Activated naive CD4-positive, alpha-beta T cell treated with anti-CD3 and anti-CD28 coated beads for 36 hours (primary cell): ENCODE results near the gene PLCG2. TPM values are rescaled to one million over a fixed set of nuclear protein-coding genes. Genes with fewer than 3 reads are reported as not detected.

ENCODE experiments used
- CTCF ChIA-PET: fragments of 350-600 bp; sonication (Branson Sonifier 250); formaldehyde crosslinking; loops from one replicate; lab custom pipeline; 2021; ENCODE audit warnings: antibody characterized with exemption; lab: Charles Lee
- DNase-seq: peaks from one replicate; pipeline ENCODE4 v3.0.0-alpha.2; 2020
- H3K27ac Mint-ChIP-seq: one replicate; pipeline ENCODE4 v1.8.0; 2021; ENCODE audit warnings: mild to moderate bottlenecking, mixed read lengths
- H3K27me3 Mint-ChIP-seq: one replicate; pipeline ENCODE4 v1.8.0; 2021; ENCODE audit warnings: low read depth, mixed read lengths
- H3K36me3 Mint-ChIP-seq: one replicate; pipeline ENCODE4 v1.8.0; 2021; ENCODE audit warnings: low read depth, mixed read lengths
- H3K4me1 Mint-ChIP-seq: one replicate; pipeline ENCODE4 v1.8.0; 2021; ENCODE audit warnings: low read depth, mixed read lengths
- H3K4me3 Mint-ChIP-seq: one replicate; pipeline ENCODE4 v1.8.0; 2021; ENCODE audit warnings: mild to moderate bottlenecking, moderate library complexity, mixed read lengths
- H3K9me3 Mint-ChIP-seq: one replicate; pipeline ENCODE4 v1.8.0; 2021; ENCODE audit warnings: mixed read lengths
- intact Hi-C: fragments of 100-400 bp; cut with micrococcal nuclease; formaldehyde crosslinking; loops from one replicate; pipeline ENCODE4 v1.15.1; 2023
- total RNA-seq, 2 experiments: library from RNA; stranded (reverse); gene quantifications; one replicate each; pipeline ENCODE4 v1.2.3, GENCODE V29; 2021

PLCG2 gene
- total RNA-seq, 2 experiments from 2014 or later = 12.0 to 13.4 TPM

DNA sequence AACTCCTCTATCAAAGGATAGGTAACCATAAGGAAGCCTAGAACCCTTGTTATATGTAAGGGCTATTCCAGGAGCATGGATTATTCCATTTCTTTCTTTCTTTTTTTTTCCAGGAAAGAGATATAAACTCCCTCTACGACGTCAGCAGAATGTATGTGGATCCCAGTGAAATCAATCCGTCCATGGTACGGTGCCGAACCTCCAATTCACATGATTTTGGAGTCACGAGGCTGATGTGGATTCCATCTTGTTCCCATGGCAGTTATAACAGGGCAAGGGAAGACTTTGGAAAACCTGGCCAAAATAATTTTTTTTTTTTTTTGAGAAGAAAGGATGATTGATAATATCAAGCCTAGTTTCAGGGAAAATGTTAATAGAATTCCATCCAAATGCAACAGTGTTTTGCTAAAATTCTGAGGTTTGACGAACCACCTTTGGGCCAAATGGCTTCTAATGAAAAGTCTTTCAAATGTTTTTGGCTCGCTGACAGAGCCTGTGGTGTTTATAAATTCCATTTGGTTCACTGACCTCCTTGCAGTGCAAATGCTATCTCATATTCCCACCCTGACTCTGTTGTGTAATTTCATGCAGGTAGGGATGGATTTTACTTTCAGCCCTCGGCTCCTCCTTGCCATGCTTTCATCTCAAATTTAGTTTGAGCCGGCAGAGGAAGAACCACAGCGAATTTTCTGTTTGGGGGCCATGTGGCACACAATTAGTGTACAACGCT lies 142.2 kb downstream of the PLCG2 start:
- Mint-ChIP-seq H3K4me1 (no peaks in the 10 kb centered on the region), H3K27ac (no peak overlapping the region), H3K9me3 (no peaks in the 10 kb centered on the region), H3K4me3 (no peak overlapping the region), H3K27me3 (no peaks in the 10 kb centered on the region), H3K36me3 (no peaks in the 10 kb centered on the region)
- intact Hi-C loops = no loop called here
- DNase-seq = no peak
- CTCF ChIA-PET = no interaction called here

DNA sequence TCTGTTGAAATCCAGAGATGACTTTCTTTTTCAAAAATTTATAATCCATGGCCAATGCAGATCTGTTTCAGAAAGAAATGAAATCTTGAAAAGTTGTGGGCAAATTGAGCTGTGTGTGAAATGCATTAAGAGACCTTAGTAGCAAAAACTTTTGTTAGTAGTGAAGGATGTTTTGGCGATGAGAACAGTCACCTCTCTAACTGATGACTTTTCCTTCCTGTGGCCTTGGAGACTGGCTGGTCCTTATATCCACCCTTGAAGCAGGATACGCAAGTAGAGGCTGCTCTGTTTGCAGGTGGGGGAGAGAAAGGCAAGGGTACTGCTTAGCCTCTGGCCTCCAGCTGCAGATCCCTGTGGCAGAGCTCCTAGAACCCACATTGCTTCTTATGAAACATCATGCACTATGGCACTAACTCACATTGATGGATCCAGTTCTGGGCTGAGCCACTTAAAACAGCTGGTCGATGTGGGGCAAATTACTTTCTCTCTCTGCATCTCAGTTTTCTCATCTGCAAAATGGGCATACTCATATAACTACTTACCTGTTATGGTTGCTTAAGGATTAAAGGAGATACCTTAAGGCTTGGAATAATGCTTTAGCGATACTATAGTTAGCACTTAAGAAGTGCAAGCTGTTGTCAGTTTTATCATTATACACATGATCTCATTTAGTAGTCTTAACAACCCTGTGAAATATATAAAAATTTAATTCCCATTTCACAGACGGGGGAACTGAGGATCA lies 142.9 kb downstream of the PLCG2 start:
- Mint-ChIP-seq H3K9me3 (no peaks in the 10 kb centered on the region), H3K27me3 (no peaks in the 10 kb centered on the region), H3K36me3 (no peaks in the 10 kb centered on the region), H3K4me3 (no peak overlapping the region), H3K4me1 (no peaks in the 10 kb centered on the region), H3K27ac (no peak overlapping the region)
- intact Hi-C loops = no loop called here
- CTCF ChIA-PET = no interaction called here
- no peak for DNase-seq

DNA sequence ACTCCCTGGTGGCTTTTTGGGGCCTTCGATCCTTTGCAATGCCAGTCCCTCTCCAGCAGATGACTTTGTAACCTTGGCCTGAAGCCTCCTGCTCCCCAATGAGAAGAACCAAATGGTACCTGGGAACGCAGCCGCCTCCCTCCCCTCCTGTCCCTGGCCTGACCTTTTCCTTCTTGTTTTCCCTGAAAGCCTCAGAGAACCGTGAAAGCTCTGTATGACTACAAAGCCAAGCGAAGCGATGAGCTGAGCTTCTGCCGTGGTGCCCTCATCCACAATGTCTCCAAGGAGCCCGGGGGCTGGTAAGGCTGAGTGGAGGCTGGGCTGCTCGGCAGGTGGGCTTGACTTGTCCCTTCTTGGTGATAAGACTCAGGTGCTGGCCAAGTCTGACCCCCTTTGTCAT lies 144.2 kb downstream of the PLCG2 start:
- no peaks in the 10 kb centered on the region for H3K27me3 Mint-ChIP-seq
- CTCF ChIA-PET = no interaction called here
- H3K27ac Mint-ChIP-seq = no peak overlapping the region
- no peak overlapping the region for H3K4me3 Mint-ChIP-seq
- H3K9me3 Mint-ChIP-seq = no peaks in the 10 kb centered on the region
- DNase-seq = no peak
- H3K36me3 Mint-ChIP-seq = no peaks in the 10 kb centered on the region
- H3K4me1 Mint-ChIP-seq = no peaks in the 10 kb centered on the region
- intact Hi-C loops = no loop called here

DNA sequence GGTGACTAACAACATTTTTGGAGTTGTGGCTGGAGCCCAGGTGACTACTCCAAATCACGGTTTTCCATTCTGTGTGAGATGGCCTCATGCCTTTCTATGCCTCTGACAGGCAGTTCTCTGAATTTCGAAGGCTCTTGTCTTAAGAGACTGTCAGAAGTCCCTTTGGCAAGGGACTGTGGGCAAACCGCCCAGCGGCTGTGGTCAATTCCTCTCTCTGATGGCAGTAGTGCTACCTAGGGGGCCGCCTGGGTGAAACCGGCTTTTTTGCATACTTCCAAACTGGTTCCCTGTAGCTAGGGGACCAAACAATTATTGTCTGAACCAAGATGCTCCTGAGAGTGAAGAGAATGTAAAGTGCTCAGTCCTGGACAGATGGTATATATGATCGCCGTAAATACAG lies 145.9 kb downstream of the PLCG2 start:
- Mint-ChIP-seq H3K36me3 (no peaks in the 10 kb centered on the region), H3K9me3 (no peaks in the 10 kb centered on the region), H3K4me1 (no peaks in the 10 kb centered on the region), H3K27me3 (no peaks in the 10 kb centered on the region), H3K27ac (no peak overlapping the region), H3K4me3 (no peak overlapping the region)
- intact Hi-C loops = no loop called here
- CTCF ChIA-PET = no interaction called here
- DNase-seq = no peak

DNA sequence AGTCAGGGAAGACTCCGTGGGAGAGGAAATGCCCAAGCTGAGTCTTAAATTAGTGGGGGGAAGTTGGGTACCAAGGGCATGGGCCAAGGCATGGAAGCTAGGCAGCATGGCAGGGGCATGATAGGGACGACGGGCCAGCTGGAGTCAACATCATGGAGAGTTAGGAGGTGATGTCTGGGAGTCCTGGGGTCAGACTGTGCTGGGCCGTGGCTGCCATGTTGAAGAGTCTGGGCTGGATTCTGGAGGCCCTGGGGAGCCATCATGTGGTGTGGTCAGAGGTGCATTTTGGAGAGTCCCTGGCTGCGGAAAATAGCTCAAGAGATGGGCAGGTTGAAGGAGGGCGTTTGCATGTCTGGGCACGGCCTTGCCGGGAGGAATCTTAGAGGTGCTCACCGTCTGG lies 146.9 kb downstream of the PLCG2 start:
- intact Hi-C loops = no loop called here
- DNase-seq = no peak
- no peaks in the 10 kb centered on the region for H3K4me1 Mint-ChIP-seq
- CTCF ChIA-PET = no interaction called here
- H3K9me3 Mint-ChIP-seq = no peaks in the 10 kb centered on the region
- no peaks in the 10 kb centered on the region for H3K27me3 Mint-ChIP-seq
- H3K4me3 Mint-ChIP-seq = no peak overlapping the region
- no peak overlapping the region for H3K27ac Mint-ChIP-seq
- no peaks in the 10 kb centered on the region for H3K36me3 Mint-ChIP-seq

DNA sequence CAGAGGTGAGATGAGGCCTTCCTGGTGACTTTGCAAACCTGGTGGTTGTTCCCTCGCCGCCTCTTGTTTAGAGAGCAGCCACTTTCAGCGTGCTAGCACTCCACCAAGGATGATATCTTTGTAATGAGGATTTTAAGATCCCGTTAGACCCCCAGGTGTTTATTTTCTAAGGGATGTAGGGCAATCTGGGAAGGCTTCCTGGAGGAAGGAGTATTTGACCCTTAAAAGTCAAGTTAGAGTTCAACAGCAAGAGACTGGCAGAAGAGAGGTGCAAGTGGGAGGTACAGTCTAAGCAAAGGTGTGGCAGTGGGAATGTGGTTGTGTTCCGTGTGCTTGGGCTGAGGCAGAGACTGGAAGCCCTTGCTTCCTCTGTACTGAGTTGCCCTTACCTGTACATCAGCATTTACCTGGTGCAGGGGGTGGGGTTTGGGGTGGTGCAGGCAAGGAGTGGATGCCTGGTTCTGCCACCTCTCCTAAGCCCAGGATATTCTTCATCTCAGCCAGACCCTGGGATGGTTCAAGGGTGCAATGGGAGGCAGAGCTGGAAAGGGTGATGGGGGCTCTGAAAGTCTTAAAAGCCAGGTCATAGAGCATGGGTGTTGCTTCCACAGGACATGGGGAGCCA lies 148.6 kb downstream of the PLCG2 start:
- no peaks in the 10 kb centered on the region for H3K9me3 Mint-ChIP-seq
- no peaks in the 10 kb centered on the region for H3K36me3 Mint-ChIP-seq
- intact Hi-C loops = no loop called here
- DNase-seq = no peak
- H3K4me1 Mint-ChIP-seq = no peaks in the 10 kb centered on the region
- H3K27me3 Mint-ChIP-seq = no peaks in the 10 kb centered on the region
- CTCF ChIA-PET = no interaction called here
- H3K27ac Mint-ChIP-seq = no peak overlapping the region
- no peak overlapping the region for H3K4me3 Mint-ChIP-seq

DNA sequence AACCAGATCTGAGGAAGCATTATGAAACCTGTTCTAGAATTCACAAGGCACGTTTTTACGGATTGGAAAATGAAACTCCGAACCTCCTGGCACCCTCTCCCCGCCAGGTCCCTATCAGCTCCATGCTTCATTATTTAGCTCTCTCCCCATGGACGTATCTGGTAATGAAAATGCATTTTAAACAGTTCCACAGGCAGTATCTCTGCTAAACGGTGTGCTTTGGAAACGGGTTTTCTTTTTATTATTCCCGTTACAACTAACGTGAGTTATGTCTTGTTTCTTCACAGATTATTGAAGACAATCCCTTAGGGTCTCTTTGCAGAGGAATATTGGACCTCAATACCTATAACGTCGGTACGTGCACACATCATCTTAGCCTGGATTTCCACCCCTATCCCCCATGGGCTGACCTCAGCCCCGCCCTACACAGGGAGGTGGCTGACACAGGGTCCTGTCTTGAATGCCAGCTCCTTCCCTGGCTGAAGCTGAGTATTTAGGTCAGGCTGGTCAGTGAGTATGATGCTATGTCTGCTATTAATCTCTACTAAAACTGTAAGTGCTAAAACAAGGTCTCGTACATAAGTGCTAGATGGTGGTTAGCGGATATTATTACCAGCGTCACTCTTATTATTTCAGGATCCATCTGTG lies 149.3 kb downstream of the PLCG2 start:
- Mint-ChIP-seq H3K4me3 (no peak overlapping the region), H3K27ac (no peak overlapping the region), H3K36me3 (no peaks in the 10 kb centered on the region), H3K9me3 (no peaks in the 10 kb centered on the region), H3K27me3 (no peaks in the 10 kb centered on the region), H3K4me1 (no peaks in the 10 kb centered on the region)
- no peak for DNase-seq
- CTCF ChIA-PET = no interaction called here
- intact Hi-C loops = no loop called here

DNA sequence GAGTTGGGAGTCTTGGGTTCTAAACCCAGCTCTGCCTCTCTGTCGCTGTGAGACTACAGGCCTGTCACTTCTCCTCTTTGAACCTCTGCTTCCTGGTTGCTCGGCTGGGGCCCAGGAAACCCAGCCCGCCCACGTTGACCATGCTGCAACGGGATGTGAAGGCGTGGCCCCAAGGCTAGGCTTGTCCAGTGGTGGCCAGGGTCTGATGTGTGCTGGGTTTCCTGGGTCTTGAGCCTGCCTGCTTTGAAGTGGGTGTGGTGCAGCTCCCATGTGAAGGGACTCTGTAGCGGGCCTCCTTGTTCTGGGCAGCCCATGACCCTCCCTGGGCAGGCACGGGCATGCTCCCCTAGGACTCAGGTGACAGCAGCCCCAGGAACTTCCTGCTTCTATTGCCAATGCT lies 149.9 kb downstream of the PLCG2 start:
- Mint-ChIP-seq H3K27me3 (no peaks in the 10 kb centered on the region), H3K27ac (no peak overlapping the region), H3K4me1 (no peaks in the 10 kb centered on the region), H3K9me3 (no peaks in the 10 kb centered on the region), H3K4me3 (no peak overlapping the region), H3K36me3 (no peaks in the 10 kb centered on the region)
- peak; percentile 21 for DNase-seq
- CTCF ChIA-PET = interaction anchor here (0.6 kb wide), 2 partner anchors 56 to 144 kb away, joined by 3 read pairs; no protein-coding TSS in a partner anchor
- intact Hi-C loops = no loop called here

DNA sequence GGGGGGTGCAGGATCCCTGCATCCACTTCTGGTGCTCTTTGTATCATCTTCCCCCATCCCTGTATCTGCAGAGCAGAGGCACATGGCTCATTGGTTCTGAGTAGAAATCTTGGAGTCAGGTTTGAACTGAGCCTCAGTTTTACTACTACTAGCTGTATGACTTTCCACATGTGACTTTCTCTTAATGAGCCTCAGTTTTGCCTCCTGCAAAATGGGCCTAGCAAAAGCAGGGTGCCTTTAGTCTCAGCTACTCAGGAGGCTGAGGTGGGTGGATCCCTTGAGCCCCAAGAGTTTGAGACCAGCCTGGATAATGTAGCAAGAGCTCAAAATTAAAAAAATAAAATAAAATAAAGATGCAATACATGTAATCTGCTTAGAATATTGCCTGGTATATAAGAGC lies 150.8 kb downstream of the PLCG2 start:
- no peaks in the 10 kb centered on the region for H3K36me3 Mint-ChIP-seq
- CTCF ChIA-PET = no interaction called here
- H3K27ac Mint-ChIP-seq = no peak overlapping the region
- no peaks in the 10 kb centered on the region for H3K9me3 Mint-ChIP-seq
- H3K27me3 Mint-ChIP-seq = no peaks in the 10 kb centered on the region
- H3K4me3 Mint-ChIP-seq = no peak overlapping the region
- no peak for DNase-seq
- intact Hi-C loops = no loop called here
- H3K4me1 Mint-ChIP-seq = no peaks in the 10 kb centered on the region

DNA sequence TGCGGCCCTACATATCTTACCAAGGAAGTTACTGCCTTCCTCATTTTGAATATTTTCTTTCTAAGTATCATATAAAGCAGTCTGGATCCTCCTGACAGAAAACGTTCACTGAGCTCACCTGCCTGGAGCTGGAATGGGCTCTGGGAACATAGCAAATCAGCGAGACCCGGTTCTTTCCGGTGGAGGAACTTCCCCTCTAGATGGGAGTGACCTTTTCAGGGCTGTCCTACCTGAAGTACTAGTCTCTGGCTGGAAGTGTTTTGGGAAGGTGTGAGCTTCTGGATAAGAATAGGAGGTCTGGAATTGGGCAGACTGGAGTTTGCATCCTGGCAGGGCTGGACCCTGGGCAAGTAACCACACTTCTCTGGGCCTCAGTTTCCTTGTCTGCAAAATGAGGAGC lies 152.8 kb downstream of the PLCG2 start:
- DNase-seq = no peak
- intact Hi-C loops = no loop called here
- no peaks in the 10 kb centered on the region for H3K4me1 Mint-ChIP-seq
- H3K9me3 Mint-ChIP-seq = no peaks in the 10 kb centered on the region
- no peak overlapping the region for H3K27ac Mint-ChIP-seq
- no peak overlapping the region for H3K4me3 Mint-ChIP-seq
- H3K36me3 Mint-ChIP-seq = no peaks in the 10 kb centered on the region
- no peaks in the 10 kb centered on the region for H3K27me3 Mint-ChIP-seq
- CTCF ChIA-PET = interaction anchor here (1.7 kb wide), 1 partner anchor 130 kb away, joined by 5 read pairs; no protein-coding TSS in a partner anchor

DNA sequence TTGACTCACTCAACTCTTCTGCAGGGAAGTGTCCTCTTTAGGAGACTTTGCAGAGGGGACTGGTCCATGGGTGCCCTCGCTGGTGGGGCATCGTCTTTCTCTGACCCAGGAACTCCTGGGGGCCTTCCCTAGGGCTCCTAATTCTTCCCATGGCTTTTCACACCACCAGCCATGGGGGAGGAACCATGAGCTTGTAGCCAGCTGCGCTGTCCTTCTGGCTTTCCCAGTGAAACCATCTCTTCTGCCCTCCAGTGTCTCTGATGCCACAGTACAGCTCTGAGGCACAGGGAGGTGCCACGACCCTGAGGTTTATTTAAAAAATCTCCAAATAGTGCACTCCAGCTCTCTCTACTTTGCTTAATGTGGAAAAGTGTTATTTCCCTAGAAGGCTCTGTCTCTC lies 153.6 kb downstream of the PLCG2 start:
- H3K27ac Mint-ChIP-seq = no peak overlapping the region
- no peak overlapping the region for H3K4me3 Mint-ChIP-seq
- intact Hi-C loops = no loop called here
- CTCF ChIA-PET = interaction anchor here (0.7 kb wide), 1 partner anchor 384 kb away, joined by 4 read pairs; no protein-coding TSS in a partner anchor
- DNase-seq = no peak
- H3K36me3 Mint-ChIP-seq = no peaks in the 10 kb centered on the region
- no peaks in the 10 kb centered on the region for H3K9me3 Mint-ChIP-seq
- H3K4me1 Mint-ChIP-seq = no peaks in the 10 kb centered on the region
- no peaks in the 10 kb centered on the region for H3K27me3 Mint-ChIP-seq

DNA sequence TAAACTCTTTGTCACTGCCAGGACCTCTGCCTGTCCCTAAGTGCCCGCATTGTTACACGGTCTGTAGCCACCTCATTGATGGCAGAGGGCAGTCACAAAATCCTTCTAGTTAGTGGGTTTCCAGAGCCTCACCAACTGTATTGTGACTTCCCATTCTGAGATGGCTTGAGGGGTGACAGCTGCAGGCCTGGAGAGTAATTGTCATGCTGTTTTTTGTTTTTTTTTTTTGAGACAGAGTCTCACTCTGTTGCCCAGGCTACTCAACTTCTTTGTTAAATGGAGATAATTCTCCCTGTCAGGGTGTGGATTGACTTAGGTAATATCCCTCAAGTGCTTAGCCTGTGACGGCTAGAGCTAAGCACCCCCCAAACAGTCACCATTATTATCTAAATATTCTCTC lies 154.3 kb downstream of the PLCG2 start:
- Mint-ChIP-seq H3K36me3 (no peaks in the 10 kb centered on the region), H3K27me3 (no peaks in the 10 kb centered on the region), H3K4me3 (no peak overlapping the region), H3K9me3 (no peaks in the 10 kb centered on the region), H3K4me1 (no peaks in the 10 kb centered on the region), H3K27ac (no peak overlapping the region)
- intact Hi-C loops = no loop called here
- DNase-seq = no peak
- CTCF ChIA-PET = no interaction called here
